Neural progenitor cell (in vitro differentiated cells): Measurements from ENCODE around the gene ARID5B. TPM values are rescaled to one million over a fixed set of nuclear protein-coding genes. Genes with fewer than 3 reads are reported as not detected.

Experiments
- DNase-seq: peaks from one replicate; pipeline ENCODE4 v3.0.0-alpha.2; 2016; ENCODE audit warnings: low spot score
- H2AFZ ChIP-seq: fragments of 200-600 bp; sonication (generic); replicated peaks from 2 replicates; pipeline ENCODE4 v1.6.1; 2016; ENCODE audit warnings: antibody characterized with exemption
- H3F3A ChIP-seq: fragments of 200-600 bp; sonication (generic); 2 replicates; pipeline ENCODE4 v1.6.1; 2016; ENCODE audit warnings: antibody characterized with exemption, low read depth
- H3K27ac ChIP-seq: fragments of 200-600 bp; sonication (generic); 2 replicates; pipeline ENCODE4 v1.5.1; 2016; ENCODE audit warnings: mild to moderate bottlenecking
- H3K27me3 ChIP-seq: fragments of 200-600 bp; sonication (generic); 2 replicates; pipeline ENCODE4 v1.6.1; 2016; ENCODE audit warnings: mild to moderate bottlenecking, moderate library complexity
- H3K36me3 ChIP-seq: fragments of 200-600 bp; sonication (generic); 2 replicates; pipeline ENCODE4 v1.5.1; 2016
- H3K4me1 ChIP-seq: fragments of 200-600 bp; sonication (generic); 2 replicates; pipeline ENCODE4 v1.6.1; 2016; ENCODE audit warnings: mixed run types
- H3K4me2 ChIP-seq: fragments of 200-600 bp; sonication (generic); 2 replicates; pipeline ENCODE4 v1.6.1; 2016
- H3K4me3 ChIP-seq: fragments of 200-600 bp; sonication (generic); 2 replicates; pipeline ENCODE4 v1.5.1; 2016
- H3K79me2 ChIP-seq: fragments of 200-600 bp; sonication (generic); 2 replicates; pipeline ENCODE4 v1.6.1; 2016; ENCODE audit warnings: low read depth
- H3K9ac ChIP-seq: fragments of 200-600 bp; sonication (generic); 2 replicates; pipeline ENCODE4 v1.6.1; 2016
- H3K9me3 ChIP-seq: fragments of 200-600 bp; sonication (generic); 2 replicates; pipeline ENCODE4 v1.5.1; 2016; ENCODE audit warnings: low read depth
- H4K20me1 ChIP-seq: fragments of 200-600 bp; sonication (generic); 2 replicates; pipeline ENCODE4 v1.6.1; 2016; ENCODE audit warnings: low read depth
- H3K27ac Mint-ChIP-seq: 3 replicates; pipeline ENCODE4 v1.8.0; 2021; ENCODE audit warnings: mixed read lengths
- H3K27me3 Mint-ChIP-seq: 2 replicates; pipeline ENCODE4 v1.8.0; 2022; ENCODE audit warnings: low read depth, mild to moderate bottlenecking, inconsistent platforms, moderate library complexity, mixed read lengths; ENCODE audit not compliant: insufficient read depth
- H3K36me3 Mint-ChIP-seq: 3 replicates; pipeline ENCODE4 v1.8.0; 2021; ENCODE audit warnings: mixed read lengths
- H3K4me1 Mint-ChIP-seq: 3 replicates; pipeline ENCODE4 v1.8.0; 2021; ENCODE audit warnings: mixed read lengths
- H3K4me3 Mint-ChIP-seq: 3 replicates; pipeline ENCODE4 v1.8.0; 2021; ENCODE audit warnings: mild to moderate bottlenecking, moderate library complexity, mixed read lengths
- H3K9me3 Mint-ChIP-seq: 3 replicates; pipeline ENCODE4 v1.8.0; 2020; ENCODE audit warnings: mixed read lengths
- CTCF ChIP-seq: fragments of 200-600 bp; sonication (generic); IDR thresholded peaks from 2 replicates; pipeline ENCODE4 v1.5.1; 2017; ENCODE audit warnings: antibody characterized with exemption, mild to moderate bottlenecking
- EZH2 ChIP-seq: fragments of 200-600 bp; sonication (generic); IDR thresholded peaks from 2 replicates; pipeline ENCODE4 v1.6.1; 2017; ENCODE audit warnings: antibody characterized with exemption, mild to moderate bottlenecking, moderate library complexity
- EZH2phosphoT487 ChIP-seq: fragments of 200-600 bp; sonication (generic); IDR thresholded peaks from 2 replicates; pipeline ENCODE4 v1.6.1; 2017; ENCODE audit warnings: antibody characterized with exemption
- total RNA-seq: library from RNA; depleted of rRNA; stranded (reverse); fragments of >200 nt; gene quantifications from 2 replicates; pipeline ENCODE4 v1.2.3, GENCODE V29; 2015; ENCODE audit warnings: low replicate concordance

ARID5B gene
- total RNA-seq, 1 donor from 2014 or later: 1.5 TPM

DNA sequence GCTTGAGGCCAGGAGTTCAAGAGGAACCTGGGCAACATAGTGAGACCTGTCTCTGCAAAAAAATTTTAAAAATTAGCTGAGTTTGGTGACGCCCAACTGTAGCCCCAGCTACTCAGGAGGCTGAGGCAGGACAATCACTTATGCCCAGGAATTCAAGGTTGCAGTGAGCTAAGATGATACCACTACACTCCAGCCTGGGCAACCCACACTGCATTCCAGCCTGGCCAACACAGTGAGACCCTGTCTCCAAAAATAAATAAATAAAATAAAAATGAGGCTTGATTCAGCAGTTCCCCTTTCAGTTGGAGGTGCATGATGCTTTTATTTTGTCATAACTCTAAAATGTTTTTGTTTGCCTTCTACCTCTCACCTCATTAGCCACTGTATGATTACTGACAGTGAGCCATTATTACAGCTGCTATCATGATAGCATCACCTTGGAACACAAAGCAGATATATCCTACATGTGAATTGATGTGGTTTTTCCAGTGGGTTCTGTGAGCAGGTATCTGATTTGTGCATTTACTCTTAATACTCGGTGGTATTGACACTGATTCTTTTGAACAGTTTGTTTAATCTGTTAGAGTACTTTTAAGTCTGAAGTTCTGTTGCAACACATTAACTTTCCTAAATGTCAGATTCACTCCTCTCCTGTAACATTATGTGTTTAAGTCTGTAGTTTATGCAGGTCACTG lies 49.1 kb downstream of the ARID5B start:
- Histone ChIP-seq H3K36me3 (no peaks in the 10 kb centered on the region), H3K9me3 (no peaks in the 10 kb centered on the region), H3K4me3 (no peak overlapping the region), H3K4me1 (no peaks in the 10 kb centered on the region), H4K20me1 (no peaks in the 10 kb centered on the region), H3K4me2 (no peak overlapping the region), H2AFZ (no peak overlapping the region), H3K27ac (no peak overlapping the region), H3K79me2 (no peaks in the 10 kb centered on the region), H3F3A (no peaks in the 10 kb centered on the region), H3K9ac (no peak overlapping the region), H3K27me3 (no peaks in the 10 kb centered on the region)
- H3K4me1 Mint-ChIP-seq: no peaks in the 10 kb centered on the region
- no peak overlapping the region for H3K4me3 Mint-ChIP-seq
- H3K9me3 Mint-ChIP-seq: no peaks in the 10 kb centered on the region
- H3K27me3 Mint-ChIP-seq: no peaks in the 10 kb centered on the region
- H3K36me3 Mint-ChIP-seq: peaks cover 8% of the 10 kb centered on the region
- no peak for DNase-seq
- H3K27ac Mint-ChIP-seq: no peak overlapping the region
- no peak for TF ChIP-seq EZH2
- TF ChIP-seq EZH2phosphoT487: no peak
- TF ChIP-seq CTCF: no peak

- no peak overlapping the region for H3K9ac ChIP-seq
- TF ChIP-seq CTCF (no peak), EZH2 (no peak)
- H3K4me3 ChIP-seq: no peak overlapping the region
- Mint-ChIP-seq H3K4me1 (no peaks in the 10 kb centered on the region), H3K4me3 (no peak overlapping the region), H3K27me3 (no peaks in the 10 kb centered on the region), H3K36me3 (peaks cover 8% of the 10 kb centered on the region), H3K9me3 (no peaks in the 10 kb centered on the region), H3K27ac (no peak overlapping the region)
- no peaks in the 10 kb centered on the region for H4K20me1 ChIP-seq
- H3K9me3 ChIP-seq: no peaks in the 10 kb centered on the region
- H3K27ac ChIP-seq: no peak overlapping the region
- no peak overlapping the region for H3K4me2 ChIP-seq
- no peaks in the 10 kb centered on the region for H3F3A ChIP-seq
- no peaks in the 10 kb centered on the region for H3K79me2 ChIP-seq
- DNase-seq: no peak
- H3K36me3 ChIP-seq: no peaks in the 10 kb centered on the region
- no peaks in the 10 kb centered on the region for H3K4me1 ChIP-seq
- no peak overlapping the region for H2AFZ ChIP-seq
- no peaks in the 10 kb centered on the region for H3K27me3 ChIP-seq
Measured at GRCh38 chr10:61951144-61951483, 49.6 kb downstream of the ARID5B start.

- Histone ChIP-seq H3K27me3 (no peaks in the 10 kb centered on the region), H3F3A (no peaks in the 10 kb centered on the region), H2AFZ (no peak overlapping the region), H3K9ac (no peak overlapping the region), H3K9me3 (no peaks in the 10 kb centered on the region), H3K4me3 (no peak overlapping the region), H3K36me3 (no peaks in the 10 kb centered on the region), H3K4me1 (no peaks in the 10 kb centered on the region), H4K20me1 (no peaks in the 10 kb centered on the region), H3K79me2 (no peaks in the 10 kb centered on the region), H3K27ac (no peak overlapping the region), H3K4me2 (no peak overlapping the region)
- H3K4me3 Mint-ChIP-seq: no peak overlapping the region
- TF ChIP-seq EZH2 (no peak), EZH2phosphoT487 (no peak), CTCF (no peak)
- H3K4me1 Mint-ChIP-seq: no peaks in the 10 kb centered on the region
- H3K36me3 Mint-ChIP-seq: peaks cover 8% of the 10 kb centered on the region
- H3K27ac Mint-ChIP-seq: no peak overlapping the region
- DNase-seq: no peak
- no peaks in the 10 kb centered on the region for H3K27me3 Mint-ChIP-seq
- H3K9me3 Mint-ChIP-seq: no peaks in the 10 kb centered on the region
Measured at GRCh38 chr10:61952028-61952674, 50.7 kb downstream of the ARID5B start.
